GM12878 (cell line): ENCODE measurements around the gene UBASH3B. TPM values are rescaled to one million over a fixed set of nuclear protein-coding genes. Genes with fewer than 3 reads are reported as not detected.

Experiments used
- ATF7 ChIP-seq: fragments of 450-650 bp; IDR thresholded peaks from 2 replicates; pipeline ENCODE4 v1.6.1; 2016; ENCODE audit warnings: low read depth, mild to moderate bottlenecking
- CHD2 ChIP-seq: IDR thresholded peaks from 2 replicates; pipeline ENCODE4 v1.6.1; 2011; ENCODE audit warnings: low read depth, low read length, improper control_type of control experiment, borderline replicate concordance
- CUX1 ChIP-seq: IDR thresholded peaks from 2 replicates; pipeline ENCODE4 v1.6.1; 2012; ENCODE audit warnings: improper control_type of control experiment, low read depth, low read length; ENCODE audit not compliant: insufficient replicate concordance
- DPF2 ChIP-seq: fragments of 450-650 bp; IDR thresholded peaks from 2 replicates; pipeline ENCODE4 v1.6.1; 2017; ENCODE audit warnings: mild to moderate bottlenecking
- IKZF1 ChIP-seq: fragments of 450-650 bp; conservative IDR thresholded peaks from 2 replicates; pipeline ENCODE4 v1.6.1; 2017; ENCODE audit warnings: antibody characterized with exemption, mild to moderate bottlenecking
- IKZF2 ChIP-seq, 2 experiments: fragments of 450-650 bp; IDR thresholded peaks; 2 replicates each; pipeline ENCODE4 v1.6.1; 2017; ENCODE audit warnings: mild to moderate bottlenecking in 2 of 2, moderate library complexity in 2 of 2
- KLF5 ChIP-seq: fragments of 450-650 bp; IDR thresholded peaks from 2 replicates; pipeline ENCODE4 v1.6.1; 2014; ENCODE audit warnings: mild to moderate bottlenecking; ENCODE audit not compliant: partially characterized antibody
- NFXL1 ChIP-seq: fragments of 450-650 bp; IDR thresholded peaks from 2 replicates; pipeline ENCODE4 v1.6.1; 2017; ENCODE audit warnings: antibody characterized with exemption, mild to moderate bottlenecking, borderline replicate concordance
- SPI1 ChIP-seq: IDR thresholded peaks from 2 replicates; pipeline ENCODE4 v1.6.1; 2011; ENCODE audit warnings: low read depth, mild to moderate bottlenecking, low read length, moderate library complexity, borderline replicate concordance; ENCODE audit not compliant: insufficient read depth
- SREBF2 ChIP-seq: IDR thresholded peaks from 2 replicates; pipeline ENCODE4 v1.6.1; 2012; ENCODE audit warnings: mild to moderate bottlenecking, low read length
- TCF3 ChIP-seq: IDR thresholded peaks from 2 replicates; pipeline ENCODE4 v1.6.1; 2012; ENCODE audit warnings: low read depth, mild to moderate bottlenecking, low read length, borderline replicate concordance; ENCODE audit not compliant: insufficient read depth
- USF2 ChIP-seq: IDR thresholded peaks from 2 replicates; pipeline ENCODE4 v1.6.1; 2011; ENCODE audit warnings: low read depth, low read length, improper control_type of control experiment, borderline replicate concordance
- YY1 ChIP-seq: IDR thresholded peaks from 2 replicates; pipeline ENCODE4 v1.6.1; 2011; ENCODE audit warnings: low read depth, mild to moderate bottlenecking, low read length
- ZBTB4 ChIP-seq: fragments of 450-650 bp; formaldehyde crosslinking; IDR thresholded peaks from 2 replicates; pipeline ENCODE4 v1.4.0; 2022; ENCODE audit warnings: mild to moderate bottlenecking, moderate library complexity
- ZNF24 ChIP-seq: fragments of 450-650 bp; IDR thresholded peaks from 2 replicates; pipeline ENCODE4 v1.6.1; 2017; ENCODE audit warnings: antibody characterized with exemption, mild to moderate bottlenecking
- ZNF622 ChIP-seq: fragments of 450-650 bp; IDR thresholded peaks from 2 replicates; pipeline ENCODE4 v1.6.1; 2017; ENCODE audit warnings: mild to moderate bottlenecking, inconsistent platforms
- polyA plus RNA-seq, 11 experiments: library from polyadenylated mRNA; depleted of rRNA in 4 of 11; unstranded in 6 of 11; stranded (reverse) in 5 of 11; fragments of >200 nt; fragmentation: Nextera tagmentation in 4 of 11; fragmentation: Illumina TruSeq in 1 of 11; extraction: Ambion mirVana in 4 of 11; extraction: Trizol in 1 of 11; gene quantifications; 1 replicate in 1 of 11; 2 replicates in 10 of 11; pipeline versions ENCODE4 v1.2.1 to v1.2.3, GENCODE V29; 2011 to 2016; ENCODE audit warnings: inconsistent platforms in 2 of 11, missing spikeins in 2 of 11, low read depth in 1 of 11
- total RNA-seq, 4 experiments: library from RNA; depleted of rRNA in 3 of 4; stranded (reverse); fragments of >200 nt in 3 of 4; fragmentation: Illumina TruSeq in 1 of 4; extraction: Trizol in 1 of 4; gene quantifications; 2 replicates each; pipeline versions ENCODE4 v1.2.1 to v1.2.3, GENCODE V29; 2013 to 2021

The UBASH3B gene
- total and polyA plus RNA-seq, 10 of the 15 experiments (the other 5 are each of a cell fraction or from before 2014, with no cell fraction given), result 0.18 to 3.3 (median 0.57) TPM

DNA sequence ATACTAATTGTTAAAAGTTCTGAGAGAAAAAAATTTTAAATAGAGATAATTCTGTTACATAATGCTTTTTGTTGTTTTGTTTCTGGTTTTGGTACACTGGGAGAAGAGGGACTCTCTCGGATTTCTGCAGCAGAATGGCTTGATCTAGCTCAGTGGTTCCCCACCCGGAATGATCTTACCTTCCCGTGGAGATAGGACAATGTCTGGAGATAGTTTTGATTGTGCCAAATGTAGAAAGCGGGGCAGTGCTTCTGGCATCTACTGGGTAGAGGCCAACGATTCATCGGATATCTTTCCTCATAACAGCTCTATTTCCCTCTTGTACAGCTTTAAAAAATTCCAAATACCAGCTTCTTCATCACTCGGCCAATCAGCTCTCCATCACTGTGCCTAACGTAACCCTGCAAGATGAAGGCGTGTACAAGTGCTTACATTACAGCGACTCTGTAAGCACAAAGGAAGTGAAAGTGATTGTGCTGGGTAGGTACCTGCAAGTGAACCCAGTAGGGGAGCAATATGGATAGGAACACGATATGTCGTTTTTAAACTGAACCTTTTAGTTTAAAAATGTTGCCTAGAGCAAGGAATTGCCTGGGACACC is 195.9 kb downstream of the UBASH3B start (continued):
- no peak for TF ChIP-seq ZBTB4
- no peak for TF ChIP-seq CHD2
- peak; percentile 89 for TF ChIP-seq SPI1
- no peak for TF ChIP-seq ZNF622
- TF ChIP-seq ATF7, result 0 out of 2 replicates have a peak, but pooled peaks have one; percentile 39
- 0 out of 2 replicates have a peak, but pooled peaks have one; percentile 29 for TF ChIP-seq YY1
- TF ChIP-seq NFXL1, result no peak
- no peak for TF ChIP-seq USF2
- TF ChIP-seq ZNF24, result no peak
- TF ChIP-seq CUX1, result no peak
- TF ChIP-seq KLF5, result no peak
- peak; percentile 18 to 22; a peak in 2 of 4 replicates for TF ChIP-seq IKZF2 (IDR thresholded peaks at IDR 0.05)
- 0 out of 2 replicates have a peak, but pooled peaks have one; percentile 24 for TF ChIP-seq IKZF1
- TF ChIP-seq DPF2, result peak; percentile 40; the same call in 1 of the 2 replicates
- TF ChIP-seq TCF3, result no peak
- no peak for TF ChIP-seq SREBF2
